ENCODE measurements around the gene RGS6.

Gene RGS6

GRCh38 chr14:72401101-72401625 is 468.9 kb downstream of the RGS6 start:
- Histone ChIP-seq H3K9me3 (ENCODE audit: low read length) (no peaks in the 10 kb centered on the region), H3K4me2 (ENCODE audit: low read length) (no peak overlapping the region), H3K79me2 (ENCODE audit: insufficient read depth, low read length) (no peaks in the 10 kb centered on the region), H3K4me1 (ENCODE audit: insufficient read depth, low read length, severe bottlenecking) (no peaks in the 10 kb centered on the region), H3K36me3 (ENCODE audit: insufficient read depth, low read length) (no peaks in the 10 kb centered on the region), H3K9me2 (ENCODE audit: low read depth, low read length) (no peaks in the 10 kb centered on the region), H3K27me3 (ENCODE audit: insufficient read depth, low read length) (no peaks in the 10 kb centered on the region), H3F3A (ENCODE audit: insufficient read depth, low read length) (no peaks in the 10 kb centered on the region), H2AFZ (ENCODE audit: low read length) (no peak overlapping the region), H3K4me3 (ENCODE audit: low read depth, low read length, poor library complexity, severe bottlenecking) (no peak overlapping the region), H4K20me1 (ENCODE audit: insufficient read depth, low read length) (no peaks in the 10 kb centered on the region), H3K27ac (ENCODE audit: low read depth, low read length, poor library complexity, severe bottlenecking) (no peak overlapping the region), H3K9ac (ENCODE audit: low read length) (no peak overlapping the region)
- TF ChIP-seq EZH2 (IDR thresholded peaks at IDR 0.05; ENCODE audit: borderline replicate concordance, low read length): no peak
- TF ChIP-seq, protein P1, sequence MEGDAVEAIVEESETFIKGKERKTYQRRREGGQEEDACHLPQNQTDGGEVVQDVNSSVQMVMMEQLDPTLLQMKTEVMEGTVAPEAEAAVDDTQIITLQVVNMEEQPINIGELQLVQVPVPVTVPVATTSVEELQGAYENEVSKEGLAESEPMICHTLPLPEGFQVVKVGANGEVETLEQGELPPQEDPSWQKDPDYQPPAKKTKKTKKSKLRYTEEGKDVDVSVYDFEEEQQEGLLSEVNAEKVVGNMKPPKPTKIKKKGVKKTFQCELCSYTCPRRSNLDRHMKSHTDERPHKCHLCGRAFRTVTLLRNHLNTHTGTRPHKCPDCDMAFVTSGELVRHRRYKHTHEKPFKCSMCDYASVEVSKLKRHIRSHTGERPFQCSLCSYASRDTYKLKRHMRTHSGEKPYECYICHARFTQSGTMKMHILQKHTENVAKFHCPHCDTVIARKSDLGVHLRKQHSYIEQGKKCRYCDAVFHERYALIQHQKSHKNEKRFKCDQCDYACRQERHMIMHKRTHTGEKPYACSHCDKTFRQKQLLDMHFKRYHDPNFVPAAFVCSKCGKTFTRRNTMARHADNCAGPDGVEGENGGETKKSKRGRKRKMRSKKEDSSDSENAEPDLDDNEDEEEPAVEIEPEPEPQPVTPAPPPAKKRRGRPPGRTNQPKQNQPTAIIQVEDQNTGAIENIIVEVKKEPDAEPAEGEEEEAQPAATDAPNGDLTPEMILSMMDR (IDR thresholded peaks at IDR 0.05; ENCODE audit: low read length): no peak

DNA sequence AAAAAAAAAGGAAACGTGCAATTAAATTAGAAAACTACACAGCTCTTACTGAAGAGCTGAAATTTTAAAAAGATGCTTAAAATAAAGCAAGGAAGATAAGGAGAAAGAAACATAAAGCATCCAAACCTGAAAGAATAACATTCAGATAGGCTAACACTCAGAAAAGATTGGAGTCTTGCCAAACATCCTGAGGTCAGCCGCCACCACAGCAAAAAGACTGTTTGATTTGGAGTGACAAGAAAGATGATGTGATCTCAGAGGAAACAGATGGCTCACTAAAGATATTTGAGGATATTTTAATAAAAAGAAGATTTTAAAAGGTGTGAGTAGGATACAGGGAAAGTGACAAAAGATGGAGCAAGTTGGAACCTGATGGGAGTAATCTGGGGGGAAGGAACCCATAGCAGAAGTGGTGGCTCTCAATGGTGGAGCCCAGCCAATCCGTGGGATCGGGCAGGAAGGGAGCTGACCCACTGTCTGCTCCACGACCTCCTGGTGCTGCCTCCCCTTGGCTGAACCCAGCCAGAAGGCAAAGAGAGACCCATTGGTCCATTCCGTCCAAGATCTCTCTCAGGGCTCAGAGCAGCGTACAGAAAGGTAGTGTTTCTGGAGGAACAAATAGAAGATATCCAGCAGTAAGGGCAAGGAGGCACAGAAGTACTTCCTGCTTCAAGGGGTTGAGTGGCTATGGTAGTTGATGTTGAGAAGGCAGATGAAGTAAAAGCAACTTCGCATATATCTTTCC is 469.6 kb downstream of the RGS6 start:
- Histone ChIP-seq H3K36me3 (ENCODE audit: insufficient read depth, low read length) (no peaks in the 10 kb centered on the region), H3K9ac (ENCODE audit: low read length) (no peak overlapping the region), H2AFZ (ENCODE audit: low read length) (no peak overlapping the region), H4K20me1 (ENCODE audit: insufficient read depth, low read length) (no peaks in the 10 kb centered on the region), H3K9me2 (ENCODE audit: low read depth, low read length) (no peaks in the 10 kb centered on the region), H3K4me2 (ENCODE audit: low read length) (no peak overlapping the region), H3K4me3 (ENCODE audit: low read depth, low read length, poor library complexity, severe bottlenecking) (no peak overlapping the region), H3F3A (ENCODE audit: insufficient read depth, low read length) (no peaks in the 10 kb centered on the region), H3K79me2 (ENCODE audit: insufficient read depth, low read length) (no peaks in the 10 kb centered on the region), H3K4me1 (ENCODE audit: insufficient read depth, low read length, severe bottlenecking) (no peaks in the 10 kb centered on the region), H3K9me3 (ENCODE audit: low read length) (no peaks in the 10 kb centered on the region), H3K27me3 (ENCODE audit: insufficient read depth, low read length) (no peaks in the 10 kb centered on the region), H3K27ac (ENCODE audit: low read depth, low read length, poor library complexity, severe bottlenecking) (no peak overlapping the region)
- TF ChIP-seq, protein P1 (IDR thresholded peaks at IDR 0.05; ENCODE audit: low read length): no peak
- no peak for TF ChIP-seq EZH2 (IDR thresholded peaks at IDR 0.05; ENCODE audit: borderline replicate concordance, low read length)

- H3K4me1 ChIP-seq (ENCODE audit: insufficient read depth, low read length, severe bottlenecking): no peaks in the 10 kb centered on the region
- no peaks in the 10 kb centered on the region for H3K9me2 ChIP-seq (ENCODE audit: low read depth, low read length)
- no peak overlapping the region for H3K4me2 ChIP-seq (ENCODE audit: low read length)
- no peaks in the 10 kb centered on the region for H3F3A ChIP-seq (ENCODE audit: insufficient read depth, low read length)
- no peaks in the 10 kb centered on the region for H3K79me2 ChIP-seq (ENCODE audit: insufficient read depth, low read length)
- no peaks in the 10 kb centered on the region for H3K36me3 ChIP-seq (ENCODE audit: insufficient read depth, low read length)
- no peak overlapping the region for H3K27ac ChIP-seq (ENCODE audit: low read depth, low read length, poor library complexity, severe bottlenecking)
- H3K27me3 ChIP-seq (ENCODE audit: insufficient read depth, low read length): no peaks in the 10 kb centered on the region
- no peak overlapping the region for H3K4me3 ChIP-seq (ENCODE audit: low read depth, low read length, poor library complexity, severe bottlenecking)
- H4K20me1 ChIP-seq (ENCODE audit: insufficient read depth, low read length): no peaks in the 10 kb centered on the region
- no peak overlapping the region for H2AFZ ChIP-seq (ENCODE audit: low read length)
- H3K9ac ChIP-seq (ENCODE audit: low read length): no peak overlapping the region
- H3K9me3 ChIP-seq (ENCODE audit: low read length): no peaks in the 10 kb centered on the region
- TF ChIP-seq EZH2 (IDR thresholded peaks at IDR 0.05; ENCODE audit: borderline replicate concordance, low read length): no peak
- TF ChIP-seq, protein P1 (IDR thresholded peaks at IDR 0.05; ENCODE audit: low read length): no peak
Observed at GRCh38 chr14:72402377-72402772, 470.1 kb downstream of the RGS6 start.

Data from OCI-LY1 (cell line).